Effector memory CD8-positive, alpha-beta T cell (primary cell): ENCODE measurements around the gene NDUFB2.
"Not testable (repeated sequence)": the region's sequence is repeated elsewhere in the genome, so short reads cannot be mapped to it uniquely, and the experiment has no call there.

ENCODE experiments used
- ATAC-seq: fragments of 150-1000 bp; cut with Tn5 transposase; replicated peaks from 2 replicates; pipeline ENCODE4 v1.10.0; 2021; ENCODE audit warnings: mild to moderate bottlenecking, moderate library complexity
- DNase-seq, 3 experiments: peaks; one replicate each; pipeline ENCODE4 v3.0.0; 2021
- H3K27ac Mint-ChIP-seq, 2 donors: one replicate each; pipeline ENCODE4 v1.8.0; 2022; ENCODE audit warnings: mild to moderate bottlenecking in 2 of 2, mixed read lengths in 2 of 2, moderate library complexity in 2 of 2
- H3K27me3 Mint-ChIP-seq, 2 donors: one replicate each; pipeline ENCODE4 v1.8.0; 2022; ENCODE audit warnings: mixed read lengths in 2 of 2
- H3K36me3 Mint-ChIP-seq: one replicate; pipeline ENCODE4 v1.8.0; 2022; ENCODE audit warnings: mild to moderate bottlenecking, moderate library complexity, mixed read lengths; ENCODE audit not compliant: insufficient read depth
- H3K4me1 Mint-ChIP-seq, 2 donors: one replicate each; pipeline ENCODE4 v1.8.0; 2022; ENCODE audit warnings: low read depth in 2 of 2, mixed read lengths in 2 of 2
- H3K4me3 Mint-ChIP-seq, 2 donors: one replicate each; pipeline ENCODE4 v1.8.0; 2022; ENCODE audit warnings: mild to moderate bottlenecking in 2 of 2, mixed read lengths in 2 of 2, moderate library complexity in 2 of 2
- H3K9me3 Mint-ChIP-seq, 2 donors: one replicate each; pipeline ENCODE4 v1.8.0; 2022; ENCODE audit warnings: mixed read lengths in 2 of 2

NDUFB2 gene

GRCh38 chr7:140675726-140676125 lies 20.8 kb upstream of the NDUFB2 start:
- Mint-ChIP-seq H3K4me1 (peaks cover 27 to 29% of the 10 kb centered on the region in 2 donors), H3K27ac (peak overlapping the region in 1 of 2 donors; percentile 87), H3K4me3 (no peak overlapping the region), H3K36me3 (peaks cover 20% of the 10 kb centered on the region), H3K9me3 (no peaks in the 10 kb centered on the region), H3K27me3 (no peaks in the 10 kb centered on the region)
- DNase-seq (no peak), ATAC-seq (no peak)

DNA sequence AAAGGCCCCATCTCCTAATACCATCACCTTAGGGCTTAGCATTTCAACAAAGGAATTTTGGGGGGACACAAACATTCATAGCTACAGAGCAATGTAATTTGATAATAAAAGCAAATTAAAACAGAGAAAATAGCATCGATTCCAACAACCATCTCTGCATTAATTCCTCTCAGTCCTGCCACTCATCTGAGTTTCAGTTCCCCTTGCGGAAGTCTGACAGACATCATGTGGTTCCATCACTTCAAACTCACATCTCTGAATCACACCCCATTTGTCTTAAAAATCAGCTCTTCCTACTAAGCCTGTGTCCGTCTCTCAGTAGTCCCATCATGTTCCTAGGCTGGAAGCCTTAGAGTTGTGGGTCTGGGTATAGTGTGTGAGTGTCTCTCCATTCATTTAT lies 20.2 kb upstream of the NDUFB2 start:
- Mint-ChIP-seq H3K4me3 (no peak overlapping the region), H3K36me3 (peaks cover 23% of the 10 kb centered on the region), H3K4me1 (peaks cover 27 to 30% of the 10 kb centered on the region in 2 donors), H3K27ac (no peak overlapping the region), H3K27me3 (no peaks in the 10 kb centered on the region), H3K9me3 (no peaks in the 10 kb centered on the region)
- ATAC-seq, result no peak
- DNase-seq, result no peak

DNA sequence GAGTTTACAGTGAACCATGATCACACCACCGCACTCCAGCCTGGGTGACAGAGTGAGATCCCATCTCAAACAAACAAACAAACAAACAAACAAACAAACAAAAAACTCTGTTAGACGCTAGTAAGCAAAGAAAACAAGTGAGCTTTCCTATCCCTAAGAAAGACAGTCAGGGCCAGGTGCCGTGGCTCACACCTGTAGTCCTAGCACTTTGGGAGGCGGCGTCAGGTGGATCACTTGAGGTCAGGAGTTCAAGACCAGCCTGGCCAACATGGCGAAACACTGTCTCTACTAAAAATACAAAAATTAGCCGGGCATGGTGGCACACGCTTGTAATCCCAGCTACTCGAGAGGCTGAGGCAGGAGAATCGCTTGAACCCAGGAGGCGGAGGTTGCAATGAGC lies 19.6 kb upstream of the NDUFB2 start:
- not testable (repeated sequence) for H3K27ac Mint-ChIP-seq, ATAC-seq

DNA sequence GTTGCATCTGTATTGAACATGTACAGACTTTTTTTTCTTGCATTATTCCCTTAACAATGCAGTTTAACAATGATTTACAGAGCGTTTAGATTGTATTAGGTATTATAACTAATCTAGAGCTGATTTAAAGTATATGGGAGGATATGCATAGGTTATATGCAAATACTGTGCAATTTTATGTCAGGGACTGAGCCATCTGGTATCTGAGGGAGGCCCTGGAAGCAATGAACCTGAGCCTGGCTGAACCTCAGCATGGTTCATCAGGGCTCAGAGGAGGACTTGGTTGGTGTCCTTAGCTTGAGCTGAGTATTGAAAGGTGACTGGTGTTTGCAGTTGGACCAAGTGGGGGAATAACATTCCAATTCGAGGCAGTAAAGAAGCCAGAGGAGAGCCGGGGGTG lies 19.0 kb upstream of the NDUFB2 start:
- Mint-ChIP-seq H3K9me3 (no peaks in the 10 kb centered on the region), H3K36me3 (peaks cover 33% of the 10 kb centered on the region), H3K4me1 (peaks cover 27 to 30% of the 10 kb centered on the region in 2 donors), H3K27me3 (no peaks in the 10 kb centered on the region), H3K4me3 (no peak overlapping the region), H3K27ac (no peak overlapping the region)
- ATAC-seq (no peak), DNase-seq (no peak)

More for the DNA sequence above, 19.6 kb upstream of the NDUFB2 start:
- H3K9me3 Mint-ChIP-seq, H3K4me3 Mint-ChIP-seq, DNase-seq, H3K27me3 Mint-ChIP-seq: not testable (repeated sequence)
- H3K4me1 Mint-ChIP-seq, result peaks cover 27 to 30% of the 10 kb centered on the region in 2 donors
- H3K36me3 Mint-ChIP-seq, result peaks cover 28% of the 10 kb centered on the region

GRCh38 chr7:140678081-140678815 lies 18.3 kb upstream of the NDUFB2 start:
- DNase-seq, result no peak
- no peak for ATAC-seq
- Mint-ChIP-seq H3K4me1 (peaks cover 27 to 30% of the 10 kb centered on the region in 2 donors), H3K9me3 (no peaks in the 10 kb centered on the region), H3K27ac (no peak overlapping the region), H3K27me3 (no peaks in the 10 kb centered on the region), H3K4me3 (no peak overlapping the region), H3K36me3 (peaks cover 37% of the 10 kb centered on the region)

DNA sequence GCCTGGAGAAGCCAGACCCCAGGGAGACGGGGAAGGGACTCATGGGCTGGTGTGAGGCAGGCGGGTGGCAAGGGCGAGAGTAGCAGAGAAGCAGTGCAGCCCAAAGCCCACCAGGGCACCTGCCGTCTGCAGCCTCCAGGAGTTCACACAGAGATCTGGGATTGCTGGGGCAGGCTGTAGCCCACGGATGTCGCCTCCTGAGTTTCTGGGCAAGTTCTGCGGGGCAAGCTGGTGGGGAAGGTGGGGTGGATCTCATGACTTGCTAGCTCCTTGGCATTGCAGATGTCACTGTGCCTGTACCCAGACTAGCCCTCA lies 17.7 kb upstream of the NDUFB2 start:
- ATAC-seq (no peak), DNase-seq (no peak)
- Mint-ChIP-seq H3K27me3 (no peaks in the 10 kb centered on the region), H3K36me3 (peaks cover 42% of the 10 kb centered on the region), H3K4me3 (no peak overlapping the region), H3K9me3 (no peaks in the 10 kb centered on the region), H3K4me1 (peaks cover 27% of the 10 kb centered on the region in 2 donors), H3K27ac (no peak overlapping the region)

DNA sequence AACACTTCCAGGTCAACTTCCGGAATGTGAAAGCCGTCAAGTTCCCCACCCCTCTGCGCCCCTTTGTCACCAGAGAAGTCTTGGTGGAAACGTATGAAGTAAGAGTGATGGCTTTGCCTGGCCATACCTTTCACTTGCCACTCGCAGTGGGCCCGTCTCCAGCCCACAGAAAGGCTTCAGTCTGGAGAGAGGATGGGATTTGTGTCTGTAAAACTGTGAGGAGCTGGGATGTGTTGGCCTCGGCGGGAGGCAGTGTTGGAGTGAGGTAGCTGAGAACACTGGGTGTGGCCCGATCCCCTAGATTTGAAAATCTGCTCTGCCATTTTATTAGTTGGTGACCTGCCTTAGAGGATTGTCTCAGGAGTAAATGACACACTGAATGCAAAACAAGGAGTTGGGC lies 17.3 kb upstream of the NDUFB2 start:
- Mint-ChIP-seq H3K9me3 (no peaks in the 10 kb centered on the region), H3K4me1 (peaks cover 23 to 25% of the 10 kb centered on the region in 2 donors), H3K27ac (no peak overlapping the region), H3K4me3 (no peak overlapping the region), H3K36me3 (peaks cover 42% of the 10 kb centered on the region), H3K27me3 (no peaks in the 10 kb centered on the region)
- DNase-seq, result no peak
- ATAC-seq, result no peak

GRCh38 chr7:140680886-140681285 lies 15.6 kb upstream of the NDUFB2 start:
- no peak for ATAC-seq
- Mint-ChIP-seq H3K9me3 (no peaks in the 10 kb centered on the region), H3K4me1 (peaks cover 13 to 16% of the 10 kb centered on the region in 2 donors), H3K27me3 (no peaks in the 10 kb centered on the region), H3K4me3 (no peak overlapping the region), H3K36me3 (peaks cover 51% of the 10 kb centered on the region), H3K27ac (peak overlapping the region in 1 of 2 donors; percentile 44)
- DNase-seq, result no peak

GRCh38 chr7:140681766-140682165 lies 14.7 kb upstream of the NDUFB2 start:
- Mint-ChIP-seq H3K27me3 (no peaks in the 10 kb centered on the region), H3K27ac (peak overlapping the region in 1 of 2 donors; percentile 16), H3K9me3 (no peaks in the 10 kb centered on the region), H3K4me3 (no peak overlapping the region), H3K36me3 (peaks cover 54% of the 10 kb centered on the region), H3K4me1 (peaks cover 11 to 13% of the 10 kb centered on the region in 2 donors)
- no peak for ATAC-seq
- no peak for DNase-seq

- Mint-ChIP-seq H3K27me3 (no peaks in the 10 kb centered on the region), H3K9me3 (no peaks in the 10 kb centered on the region), H3K27ac (no peak overlapping the region), H3K4me1 (peaks cover 0 to 2% of the 10 kb centered on the region in 2 donors), H3K36me3 (peaks cover 56% of the 10 kb centered on the region), H3K4me3 (no peak overlapping the region)
- DNase-seq, result no peak
- ATAC-seq, result no peak
Observed at GRCh38 chr7:140683657-140684056, 12.9 kb upstream of the NDUFB2 start.

GRCh38 chr7:140684066-140684950 lies 12.2 kb upstream of the NDUFB2 start:
- no peak for ATAC-seq
- Mint-ChIP-seq H3K27me3 (no peaks in the 10 kb centered on the region), H3K36me3 (peaks cover 56% of the 10 kb centered on the region), H3K27ac (peak overlapping the region in 1 of 2 donors; percentile 5), H3K4me3 (no peak overlapping the region), H3K9me3 (no peaks in the 10 kb centered on the region), H3K4me1 (peaks cover 0 to 2% of the 10 kb centered on the region in 2 donors)
- no peak for DNase-seq

DNA sequence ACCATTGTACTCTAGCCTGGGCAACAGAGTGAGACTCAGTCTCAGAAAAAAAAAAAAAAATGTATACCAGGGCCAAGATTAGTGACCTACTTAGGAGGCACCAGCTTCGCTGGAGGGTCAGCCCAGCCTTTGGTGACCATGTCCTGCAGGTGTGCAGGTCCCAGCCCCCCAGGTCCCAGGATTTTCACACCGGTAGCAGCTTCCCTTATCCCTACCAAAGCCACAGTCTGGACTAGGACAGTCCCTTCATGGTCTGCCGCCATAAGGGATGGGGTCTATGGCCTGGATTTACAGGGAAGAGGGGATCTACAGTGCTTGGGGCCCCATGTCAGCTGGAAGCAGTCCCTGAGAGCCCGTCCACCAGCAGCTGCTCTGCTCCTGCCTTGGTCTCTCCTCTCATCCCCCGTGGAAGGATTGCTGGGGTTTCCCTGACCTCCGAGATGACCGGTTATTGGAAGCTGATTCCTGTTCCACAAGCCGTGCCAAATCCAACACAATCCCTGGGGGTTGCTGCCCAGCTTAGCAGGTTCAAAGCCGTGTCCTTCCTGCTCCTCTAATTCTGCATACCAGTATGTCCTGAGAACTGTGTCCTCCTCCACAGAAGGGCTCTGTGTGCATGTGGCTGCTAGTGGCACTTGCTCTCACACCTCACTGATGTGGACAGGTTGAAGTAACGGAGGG lies 11.0 kb upstream of the NDUFB2 start:
- Mint-ChIP-seq H3K4me3 (no peak overlapping the region), H3K4me1 (peaks cover 0 to 2% of the 10 kb centered on the region in 2 donors), H3K27me3 (no peaks in the 10 kb centered on the region), H3K9me3 (no peaks in the 10 kb centered on the region), H3K27ac (no peak overlapping the region), H3K36me3 (peaks cover 54% of the 10 kb centered on the region)
- ATAC-seq (no peak), DNase-seq (no peak)

DNA sequence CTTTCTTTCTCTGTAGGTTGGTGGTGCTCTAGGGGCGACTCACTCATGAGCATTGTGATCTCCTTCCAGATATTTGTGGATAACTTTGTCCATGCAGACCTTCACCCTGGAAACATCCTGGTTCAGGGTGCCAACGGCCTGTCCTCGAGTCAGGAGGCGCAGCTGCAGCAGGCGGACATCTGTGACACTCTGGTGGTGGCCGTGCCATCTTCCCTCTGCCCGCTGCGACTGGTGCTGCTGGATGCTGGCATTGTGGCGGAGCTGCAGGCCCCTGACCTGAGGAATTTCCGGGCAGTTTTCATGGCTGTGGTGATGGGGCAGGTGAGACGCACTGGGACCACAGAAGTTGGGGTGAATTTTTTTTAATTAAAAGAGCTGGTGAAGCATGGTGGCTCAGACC lies 9.6 kb upstream of the NDUFB2 start:
- Mint-ChIP-seq H3K27ac (no peak overlapping the region), H3K27me3 (no peaks in the 10 kb centered on the region), H3K9me3 (no peaks in the 10 kb centered on the region), H3K4me3 (no peak overlapping the region), H3K36me3 (peaks cover 48% of the 10 kb centered on the region), H3K4me1 (no peaks in the 10 kb centered on the region)
- ATAC-seq (no peak), DNase-seq (no peak)
